Posterior cingulate gyrus (tissue), 11 donors: Measurements from ENCODE around the gene SLC7A1.

Experiments used
- DNase-seq, 10 donors: peaks; one replicate each; pipeline versions ENCODE4 v3.0.0 to v3.0.0-alpha.2; 2020 to 2021; ENCODE audit warnings: mixed read lengths in 3 of 10
- intact Hi-C: fragments of 100-400 bp; cut with DNase I; formaldehyde crosslinking; loops from one replicate; pipeline ENCODE4 v1.15.1; 2023

SLC7A1 gene

GRCh38 chr13:29535663-29536655, 59.5 kb downstream of the SLC7A1 start:
- DNase-seq, result peak in 1 of 10 donors; percentile 41

GRCh38 chr13:29534083-29534482, 61.4 kb downstream of the SLC7A1 start:
- DNase-seq, result no peak
- intact Hi-C loops, result no loop called here

More at GRCh38 chr13:29535663-29536655, 59.5 kb downstream of the SLC7A1 start:
- intact Hi-C loops, result no loop called here

GRCh38 chr13:29532821-29533220, 62.7 kb downstream of the SLC7A1 start:
- intact Hi-C loops, result no loop called here
- DNase-seq, result peak in 1 of 10 donors; percentile 18

- intact Hi-C loops, result no loop called here
Observed at GRCh38 chr13:29532116-29532515, 63.4 kb downstream of the SLC7A1 start.

GRCh38 chr13:29530901-29531300, 64.6 kb downstream of the SLC7A1 start:
- DNase-seq, result peak in 1 of 10 donors; percentile 24
- intact Hi-C loops, result no loop called here

More at GRCh38 chr13:29532116-29532515, 63.4 kb downstream of the SLC7A1 start:
- DNase-seq, result no peak

GRCh38 chr13:29529754-29530153, 65.7 kb downstream of the SLC7A1 start:
- DNase-seq, result peak in 1 of 10 donors; percentile 11
- intact Hi-C loops, result no loop called here

- DNase-seq, result peak in 1 of 10 donors; percentile 39
- intact Hi-C loops, result no loop called here
Observed at GRCh38 chr13:29527916-29528315, 67.6 kb downstream of the SLC7A1 start.

GRCh38 chr13:29527511-29527910, 68.0 kb downstream of the SLC7A1 start:
- intact Hi-C loops, result no loop called here
- DNase-seq, result peak in 1 of 10 donors; percentile 80

GRCh38 chr13:29526741-29527140, 68.7 kb downstream of the SLC7A1 start:
- intact Hi-C loops, result no loop called here
- peak in 1 of 10 donors; percentile 77 for DNase-seq

GRCh38 chr13:29525757-29526156, 69.7 kb downstream of the SLC7A1 start:
- peak in 1 of 10 donors; percentile 55 for DNase-seq
- intact Hi-C loops, result no loop called here

- peak in 1 of 10 donors; percentile 72 for DNase-seq
- intact Hi-C loops, result no loop called here
Observed at GRCh38 chr13:29524641-29525040, 70.8 kb downstream of the SLC7A1 start.

- intact Hi-C loops, result no loop called here
- DNase-seq, result peak in 1 of 10 donors; percentile 55
Observed at GRCh38 chr13:29524176-29524575, 71.3 kb downstream of the SLC7A1 start.

GRCh38 chr13:29523199-29523961, 72.1 kb downstream of the SLC7A1 start:
- intact Hi-C loops, result no loop called here
- DNase-seq, result peak in 1 of 10 donors; percentile 75

GRCh38 chr13:29522044-29522685, 73.3 kb downstream of the SLC7A1 start:
- peak in 1 of 10 donors; percentile 14 for DNase-seq
- intact Hi-C loops, result no loop called here

- DNase-seq, result peak in 1 of 10 donors; percentile 61
- intact Hi-C loops, result no loop called here
Observed at GRCh38 chr13:29521336-29521735, 74.2 kb downstream of the SLC7A1 start.

GRCh38 chr13:29520671-29521070, 74.8 kb downstream of the SLC7A1 start:
- intact Hi-C loops, result no loop called here

GRCh38 chr13:29519921-29520320, 75.6 kb downstream of the SLC7A1 start:
- DNase-seq, result peak in 1 of 10 donors; percentile 7
- intact Hi-C loops, result no loop called here

More at GRCh38 chr13:29520671-29521070, 74.8 kb downstream of the SLC7A1 start:
- DNase-seq, result no peak

GRCh38 chr13:29516880-29517279, 78.6 kb downstream of the SLC7A1 start:
- no peak for DNase-seq
- intact Hi-C loops, result no loop called here

GRCh38 chr13:29516012-29516411, 79.5 kb downstream of the SLC7A1 start:
- DNase-seq, result no peak
- intact Hi-C loops, result no loop called here

GRCh38 chr13:29515372-29515771, 80.1 kb downstream of the SLC7A1 start:
- DNase-seq, result peak in 1 of 10 donors; percentile 22
- intact Hi-C loops, result no loop called here
